ENCODE results near the gene SMARCB1.
"Not testable (repeated sequence)": the region's sequence is repeated elsewhere in the genome, so short reads cannot be mapped to it uniquely, and the experiment has no call there.

SMARCB1 gene

DNA sequence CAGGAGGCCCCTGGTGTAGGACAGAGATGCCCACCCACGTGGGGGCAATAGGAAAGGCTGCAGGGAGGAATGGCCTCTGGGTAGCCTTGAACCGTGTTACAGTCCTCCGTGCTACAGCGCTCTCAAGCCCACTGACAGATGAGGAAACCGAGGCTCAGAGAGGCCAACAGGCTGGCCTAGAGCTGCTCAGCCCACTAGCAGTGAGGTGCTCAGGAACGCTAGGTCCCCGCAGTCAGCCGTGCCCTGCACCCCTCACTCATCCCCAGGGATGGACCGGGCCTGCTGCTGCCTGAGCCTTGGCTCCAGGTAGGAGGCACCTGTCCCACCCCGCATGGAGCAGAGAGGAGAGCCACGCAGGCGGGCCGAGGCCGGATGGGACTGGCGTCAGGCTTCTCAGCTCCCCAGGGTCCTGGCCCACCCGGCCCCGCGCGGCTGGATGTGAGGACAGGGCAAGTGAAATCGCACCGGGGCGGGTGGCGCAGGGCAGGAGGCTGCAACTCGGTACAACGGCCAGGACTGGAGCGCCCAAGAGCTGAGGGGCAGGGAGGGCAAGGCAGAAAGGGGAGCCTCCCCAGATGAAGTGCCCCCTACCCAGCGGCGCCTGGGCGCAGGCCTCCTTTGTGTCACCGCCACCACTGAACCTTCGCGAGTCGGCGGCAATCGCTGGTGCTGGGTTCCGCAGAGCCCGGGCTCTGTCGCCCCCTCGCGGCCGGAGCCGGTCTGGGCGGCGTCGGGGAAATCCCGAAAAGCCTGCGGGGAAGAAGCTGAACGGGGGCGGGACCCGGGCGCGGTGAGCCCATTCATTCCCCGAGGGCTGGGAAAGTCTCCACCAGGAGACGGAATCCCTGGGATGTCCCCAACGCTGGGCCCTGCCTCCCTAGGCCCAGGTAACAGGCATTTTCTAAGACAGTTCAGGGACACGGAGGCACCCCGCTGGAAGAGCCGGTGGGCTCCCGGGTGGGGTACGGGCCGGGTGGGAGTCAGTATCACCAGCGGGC, 62.5 kb downstream of the SMARCB1 start:
- peak; percentile 88 for DNase-seq

GRCh38 chr22:23850136-23850611, 63.4 kb downstream of the SMARCB1 start:
- no peak for DNase-seq

GRCh38 chr22:23856721-23857605, 70.2 kb downstream of the SMARCB1 start:
- DNase-seq, result peak; percentile 12

GRCh38 chr22:23857606-23858483, 71.1 kb downstream of the SMARCB1 start, which contains the start of gene SLC2A11:
Gene SLC2A11, plus strand, starts transcription at chr22:23857875. Its CDS starts 125 bp downstream, at chr22:23858000.
- DNase-seq, result peak; percentile 94

DNA sequence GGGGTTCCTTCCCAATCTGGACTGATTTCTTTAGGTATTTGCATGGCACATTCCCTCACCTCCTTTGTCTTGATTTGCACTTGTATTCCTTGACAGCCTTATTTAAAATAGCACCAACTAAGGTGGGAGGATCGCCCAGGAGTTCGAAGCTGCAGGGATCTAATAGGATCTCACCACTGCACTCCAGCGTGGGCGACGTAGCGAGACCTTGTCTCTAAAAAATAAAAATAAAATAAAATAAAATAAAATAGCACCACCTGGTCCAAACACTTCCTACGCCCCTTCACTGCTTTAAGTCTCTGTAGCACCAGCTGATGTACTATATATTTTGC, 71.7 kb downstream of the SMARCB1 start:
- DNase-seq, result no peak

DNA sequence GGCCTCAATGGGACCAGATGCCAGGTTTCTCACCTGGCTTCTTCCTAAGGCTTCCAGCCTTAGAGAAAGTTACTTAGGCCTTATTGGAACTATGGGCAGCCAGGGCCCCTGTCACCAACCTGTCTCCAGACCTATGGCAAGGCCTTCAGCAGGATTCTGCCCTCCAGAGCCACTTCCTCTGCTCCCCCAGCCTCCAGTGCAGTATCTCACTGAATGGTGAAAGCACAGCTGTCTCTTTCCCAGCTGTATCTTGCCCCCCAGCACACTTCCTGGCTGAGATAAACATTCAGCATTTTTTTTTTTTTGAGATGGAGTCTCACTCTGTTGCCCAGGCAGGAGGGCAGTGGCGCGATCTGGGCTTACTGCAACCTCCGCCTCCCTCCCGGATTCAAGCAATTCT, 72.4 kb downstream of the SMARCB1 start:
- no peak for DNase-seq

DNA sequence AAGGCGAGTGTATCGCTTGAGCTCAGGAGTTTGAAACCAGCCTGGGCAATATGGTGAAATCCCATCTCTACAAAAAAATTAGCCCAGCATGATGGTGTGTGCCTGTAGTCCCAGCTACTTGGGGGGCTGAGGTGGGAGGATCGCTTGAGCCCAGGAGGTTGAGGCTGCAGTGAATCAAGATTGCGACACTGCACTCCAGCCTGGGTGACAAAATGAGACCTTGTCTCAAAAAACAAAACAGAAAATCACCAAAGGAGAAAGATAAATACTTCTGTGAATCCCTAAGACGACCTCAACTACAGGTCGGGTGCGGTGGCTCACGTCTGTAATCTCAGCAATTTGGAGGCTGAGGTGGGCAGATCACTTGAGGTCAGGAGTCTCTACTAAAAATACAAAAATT, 73.4 kb downstream of the SMARCB1 start:
- DNase-seq, result not testable (repeated sequence)

GRCh38 chr22:23862103-23862502, 75.3 kb downstream of the SMARCB1 start:
- peak; percentile 42 for DNase-seq

- DNase-seq, result not testable (repeated sequence)
These were observed 77.9 kb downstream of the SMARCB1 start for GRCh38 chr22:23864499-23865154.

DNA sequence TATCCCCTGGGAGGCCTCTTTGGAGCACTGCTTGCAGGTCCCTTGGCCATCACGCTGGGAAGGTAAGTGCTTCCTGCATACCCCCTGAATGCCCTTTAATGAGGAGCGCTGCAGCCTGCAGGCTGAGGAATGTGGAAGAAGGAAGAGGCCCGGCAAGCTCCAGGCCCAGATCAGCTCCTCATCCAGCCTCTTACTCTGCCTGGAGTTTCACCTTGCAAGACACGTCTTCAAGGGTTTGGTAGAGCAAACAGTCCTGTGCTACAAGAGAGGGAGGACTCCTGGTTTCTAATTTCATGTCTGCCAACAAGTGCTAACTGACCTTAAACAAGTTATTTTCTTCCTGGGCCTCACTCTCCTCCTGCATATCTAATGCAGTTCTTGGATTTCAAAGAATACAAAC, 81.8 kb downstream of the SMARCB1 start:
- DNase-seq, result no peak

DNA sequence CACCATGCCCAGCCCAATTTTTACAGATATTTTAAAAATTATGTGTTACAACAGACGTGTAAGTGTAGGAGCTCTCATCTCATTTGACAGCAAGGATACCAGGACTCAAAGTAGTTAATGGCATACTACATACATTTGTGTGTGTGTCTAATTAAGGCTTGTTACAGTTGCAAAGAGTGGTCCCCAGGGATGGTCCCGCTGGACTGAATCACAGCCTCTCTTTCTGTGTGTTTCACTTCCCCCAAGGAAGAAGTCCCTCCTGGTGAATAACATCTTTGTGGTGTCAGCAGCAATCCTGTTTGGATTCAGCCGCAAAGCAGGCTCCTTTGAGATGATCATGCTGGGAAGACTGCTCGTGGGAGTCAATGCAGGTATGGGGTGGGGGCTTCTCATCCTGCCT, 88.1 kb downstream of the SMARCB1 start:
- no peak for DNase-seq

- no peak for DNase-seq
These were observed 89.0 kb downstream of the SMARCB1 start for GRCh38 chr22:23875801-23876200.

GRCh38 chr22:23877566-23877965, 90.8 kb downstream of the SMARCB1 start:
- DNase-seq, result no peak

GRCh38 chr22:23878219-23878618, 91.5 kb downstream of the SMARCB1 start:
- DNase-seq, result no peak

- DNase-seq, result no peak
These were observed 95.6 kb downstream of the SMARCB1 start for GRCh38 chr22:23882370-23882769.

GRCh38 chr22:23883658-23884057, 96.9 kb downstream of the SMARCB1 start:
- DNase-seq, result no peak

GRCh38 chr22:23884140-23884539, 97.4 kb downstream of the SMARCB1 start:
- no peak for DNase-seq
